Esophagus squamous epithelium (tissue), 5 donors: Measurements from ENCODE around the gene TMEM81. TPM values are rescaled to one million over a fixed set of nuclear protein-coding genes. Genes with fewer than 3 reads are reported as not detected.

Experiments used
- DNase-seq: peaks from one replicate; lab custom pipeline; 2025; lab: John Stamatoyannopoulos, UW
- H3K27ac ChIP-seq, 4 donors: fragments of 200-600 bp; sonication (generic); one replicate each; pipeline ENCODE4 v1.5.1; 2016 to 2019; ENCODE audit warnings: mild to moderate bottlenecking in 1 of 4
- H3K27me3 ChIP-seq, 4 donors: fragments of 200-600 bp; sonication (generic); 1 replicate in 3 of 4; 2 replicates in 1 of 4; pipeline versions ENCODE4 v1.5.1 to v1.6.0; 2017 to 2021; ENCODE audit warnings: antibody characterized with exemption in 1 of 4
- H3K36me3 ChIP-seq, 3 donors: fragments of 200-600 bp; sonication (generic); one replicate each; pipeline ENCODE4 v1.5.1; 2016 to 2019
- H3K4me1 ChIP-seq, 3 donors: fragments of 200-600 bp; sonication (generic); one replicate each; pipeline ENCODE4 v1.5.1; 2017 to 2019
- H3K4me3 ChIP-seq, 4 donors: fragments of 200-600 bp; sonication (generic); 1 replicate in 3 of 4; 2 replicates in 1 of 4; pipeline ENCODE4 v1.5.1; 2016 to 2019; ENCODE audit warnings: mild to moderate bottlenecking in 2 of 4, moderate library complexity in 1 of 4
- H3K9me3 ChIP-seq, 3 donors: fragments of 200-600 bp; sonication (generic); one replicate each; pipeline ENCODE4 v1.5.1; 2016 to 2019
- CTCF ChIP-seq, 6 experiments: fragments of 450-650 bp in 4 of 6; fragments of 200-600 bp in 2 of 6; sonication (generic) in 2 of 6; IDR thresholded peaks; one replicate each; pipeline ENCODE4 v1.5.1; 2016 to 2019; ENCODE audit warnings: antibody characterized with exemption in 6 of 6, mild to moderate bottlenecking in 4 of 6, moderate library complexity in 4 of 6
- POLR2A ChIP-seq, 4 donors: fragments of 450-650 bp; IDR thresholded peaks; one replicate each; pipeline ENCODE4 v1.6.1; 2017; ENCODE audit warnings: antibody characterized with exemption in 4 of 4, mild to moderate bottlenecking in 4 of 4, moderate library complexity in 3 of 4
- WGBS, 2 donors: methylation state at CpG; one replicate each; pipeline ENCODE4 v1.1.5; 2018; 5-methylcytosine and 5-hydroxymethylcytosine counted together
- intact Hi-C: fragments of 100-400 bp; cut with DNase I; formaldehyde crosslinking; loops from one replicate; pipeline ENCODE4 v1.15.0; 2022
- total RNA-seq, 4 donors: library from RNA; depleted of rRNA; stranded (reverse); fragments of >200 nt; gene quantifications; one replicate each; pipeline ENCODE4 v1.1.0, GENCODE V29; 2016
- donor health status: DM: yes; HTN: yes; CAD: no.

Gene TMEM81
- total RNA-seq, 4 donors from 2014 or later, result 1.4 to 2.2 (median 1.8) TPM

GRCh38 chr1:205098242-205098641 is 14.0 kb upstream of the TMEM81 start:
- Histone ChIP-seq H3K27me3 (no peaks in the 10 kb centered on the region), H3K4me3 (no peak overlapping the region), H3K36me3 (peaks cover 24 to 98% (median 67%) of the 10 kb centered on the region in 3 donors), H3K9me3 (no peaks in the 10 kb centered on the region), H3K4me1 (no peaks in the 10 kb centered on the region), H3K27ac (no peak overlapping the region)
- no peak for TF ChIP-seq CTCF (IDR thresholded peaks at IDR 0.05)
- TF ChIP-seq POLR2A (IDR thresholded peaks at IDR 0.05), result no peak
- intact Hi-C loops, result no loop called here
- no peak for DNase-seq

GRCh38 chr1:205095422-205095821 is 11.2 kb upstream of the TMEM81 start:
- Histone ChIP-seq H3K27ac (no peak overlapping the region), H3K4me1 (no peaks in the 10 kb centered on the region), H3K27me3 (no peaks in the 10 kb centered on the region), H3K9me3 (no peaks in the 10 kb centered on the region), H3K36me3 (peaks cover 19 to 98% (median 48%) of the 10 kb centered on the region in 3 donors), H3K4me3 (no peak overlapping the region)
- DNase-seq, result no peak
- no peak for TF ChIP-seq POLR2A (IDR thresholded peaks at IDR 0.05)
- no peak for TF ChIP-seq CTCF (IDR thresholded peaks at IDR 0.05)
- intact Hi-C loops, result no loop called here

- H3K4me3 ChIP-seq, result no peak overlapping the region
- no peak for DNase-seq
- no peaks in the 10 kb centered on the region for H3K4me1 ChIP-seq
- H3K27ac ChIP-seq, result no peak overlapping the region
- intact Hi-C loops, result no loop called here
- H3K9me3 ChIP-seq, result no peaks in the 10 kb centered on the region
- 83 to 92% methylated on average over 4 of the region's 4 CpGs for WGBS, 2 donors
- TF ChIP-seq POLR2A (IDR thresholded peaks at IDR 0.05) (no peak), CTCF (IDR thresholded peaks at IDR 0.05) (no peak)
- H3K27me3 ChIP-seq, result no peaks in the 10 kb centered on the region
- peaks cover 8 to 98% (median 19%) of the 10 kb centered on the region in 3 donors for H3K36me3 ChIP-seq
Measured at GRCh38 chr1:205091043-205091740, 6.9 kb upstream of the TMEM81 start.

- 85 to 93% methylated on average over 3 of the region's 3 CpGs for WGBS, 2 donors
- H3K4me3 ChIP-seq, result no peak overlapping the region
- H3K27me3 ChIP-seq, result no peaks in the 10 kb centered on the region
- no peak for DNase-seq
- H3K9me3 ChIP-seq, result no peaks in the 10 kb centered on the region
- H3K27ac ChIP-seq, result no peak overlapping the region
- intact Hi-C loops, result no loop called here
- H3K36me3 ChIP-seq, result peaks cover 0 to 98% (median 4%) of the 10 kb centered on the region in 3 donors
- no peak for TF ChIP-seq POLR2A (IDR thresholded peaks at IDR 0.05)
- TF ChIP-seq CTCF (IDR thresholded peaks at IDR 0.05), result no peak
- no peaks in the 10 kb centered on the region for H3K4me1 ChIP-seq
Measured at GRCh38 chr1:205088341-205088740, 4.1 kb upstream of the TMEM81 start.

GRCh38 chr1:205082431-205082830 is 1.8 kb downstream of the TMEM81 start:
- no peak for DNase-seq
- Histone ChIP-seq H3K4me1 (no peaks in the 10 kb centered on the region), H3K36me3 (peaks cover 0 to 46% (median 0%) of the 10 kb centered on the region in 3 donors), H3K27ac (no peak overlapping the region), H3K4me3 (no peak overlapping the region), H3K27me3 (no peaks in the 10 kb centered on the region), H3K9me3 (no peaks in the 10 kb centered on the region)
- 83 to 89% methylated on average over 4 of the region's 4 CpGs for WGBS, 2 donors
- intact Hi-C loops, result no loop called here
- TF ChIP-seq CTCF (IDR thresholded peaks at IDR 0.05), result no peak
- no peak for TF ChIP-seq POLR2A (IDR thresholded peaks at IDR 0.05)
